Left colon (tissue), 2 donors: ENCODE results near the gene RFPL4AL1. TPM values are rescaled to one million over a fixed set of nuclear protein-coding genes. Genes with fewer than 3 reads are reported as not detected.
A peak's percentile ranks its signal among the peaks of the same experiment; 100 is the strongest.
"Not testable (repeated sequence)": the region's sequence is repeated elsewhere in the genome, so short reads cannot be mapped to it uniquely, and the experiment has no call there.

Source experiments
- ATAC-seq: fragments of 200-7000 bp; cut with Tn5 transposase; one replicate; pipeline ENCODE4 v1.9.1; 2020; ENCODE audit warnings: mild to moderate bottlenecking, moderate library complexity
- DNase-seq, 2 donors: peaks; one replicate each; pipeline ENCODE4 v3.0.0-alpha.2; 2020
- intact Hi-C, 2 donors: fragments of 100-400 bp; cut with DNase I in 1 of 2; cut with micrococcal nuclease in 1 of 2; formaldehyde crosslinking; loops; one replicate each; pipeline versions ENCODE4 v1.11.2 to v1.14.0; 2022; cut with DNase I, micrococcal nuclease
- long read RNA-seq: library from polyadenylated mRNA; unstranded; transcript quantifications from one replicate; pipeline ENCODE4 v2.0.0, GENCODE V29; 2021
- total RNA-seq, 2 donors: library from RNA; stranded (reverse); fragmentation: NEBNext Ultra II Directional; extraction: Animal tissue kit (Norgen Biotek cat#: 25700); gene quantifications; one replicate each; pipeline ENCODE4 v1.2.1, GENCODE V29; 2021
- donor health status: DM: no; HTN: no; CAD: no.
- donor health status: DM: yes; HTN: yes; CAD: no.

Gene RFPL4AL1
- total RNA-seq: not detected
- long read RNA-seq: 0 reads

DNA sequence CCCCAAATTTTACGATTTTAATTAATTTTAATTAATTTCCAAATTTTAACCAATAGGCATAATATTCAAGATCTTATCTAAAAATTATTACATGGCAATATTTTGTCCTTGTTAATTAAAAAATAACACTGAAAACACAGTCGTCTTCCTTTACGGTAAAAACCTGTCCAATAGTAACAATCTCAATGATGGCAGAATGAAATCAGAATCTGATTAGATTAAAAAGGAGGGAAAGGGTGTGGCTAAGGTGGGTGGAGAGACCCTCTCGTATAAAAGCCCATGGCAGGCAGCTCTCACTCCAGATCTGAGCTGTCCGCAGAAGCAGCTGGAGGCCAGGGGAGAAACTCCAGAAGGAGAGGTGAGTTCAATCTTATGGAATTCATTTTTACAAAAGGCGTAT lies at the start of gene RFPL4AL1:
Gene RFPL4AL1, plus strand, starts transcription at position 301 of the 400 bp plus-strand sequence. CDS start 2,687 bp downstream, outside the sequence.
- intact Hi-C loops, DNase-seq, ATAC-seq: not testable (repeated sequence)

DNA sequence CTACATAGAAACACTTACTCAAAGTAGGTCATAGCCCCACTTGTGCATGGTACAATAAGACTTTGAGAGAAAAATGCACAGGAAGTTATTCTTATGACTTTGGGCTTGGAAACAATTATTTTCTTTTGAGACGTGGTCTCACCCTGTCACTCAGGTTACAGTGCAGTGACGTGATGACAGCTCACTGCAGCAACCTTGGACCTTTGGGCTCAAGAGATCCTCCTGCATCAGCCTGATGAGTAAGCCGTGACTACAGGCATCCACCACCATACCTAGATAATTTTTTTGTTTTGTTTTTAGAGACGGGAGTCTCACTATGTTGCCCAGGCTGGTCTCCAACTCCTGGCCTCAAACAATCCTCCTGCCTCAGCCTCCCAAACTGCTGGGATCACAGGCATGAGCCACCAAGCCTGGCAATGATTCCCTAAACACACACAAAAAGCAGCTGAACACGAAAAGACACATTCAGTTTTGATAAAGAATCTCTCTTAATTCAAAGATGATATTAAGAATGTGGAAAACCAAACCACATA lies 48.6 kb upstream of the RFPL4AL1 start:
- intact Hi-C loops: no loop called here
- ATAC-seq (no peak), DNase-seq (no peak)

DNA sequence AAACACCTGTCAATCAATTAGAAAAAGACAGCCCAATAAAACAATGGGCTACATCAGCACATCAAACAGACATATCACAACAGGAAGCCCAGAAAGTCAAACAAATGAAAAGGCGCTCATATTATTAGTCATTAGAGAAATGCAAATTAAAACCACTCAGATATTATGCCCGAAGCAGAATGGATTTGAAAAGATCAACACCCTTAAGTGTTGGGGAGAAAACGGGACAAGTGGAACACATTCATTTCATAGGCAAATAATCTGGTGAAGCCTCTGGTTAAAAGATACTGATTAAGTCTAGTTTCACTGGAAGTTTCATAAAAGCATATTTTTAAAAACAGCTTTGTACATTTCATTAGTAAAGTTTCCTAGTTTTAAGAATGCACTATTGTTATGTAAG lies 48.1 kb upstream of the RFPL4AL1 start:
- DNase-seq (no peak), ATAC-seq (no peak)
- intact Hi-C loops: no loop called here

GRCh38 chr19:55723491-55723890 lies 45.4 kb upstream of the RFPL4AL1 start:
- ATAC-seq (no peak), DNase-seq (no peak)
- intact Hi-C loops: no loop called here

GRCh38 chr19:55730378-55730777 lies 38.5 kb upstream of the RFPL4AL1 start:
- intact Hi-C loops, ATAC-seq: not testable (repeated sequence)

GRCh38 chr19:55738302-55738701 lies 30.6 kb upstream of the RFPL4AL1 start, which contains the start of gene NLRP9:
Gene NLRP9 (minus strand): TSS chr19:55738402. CDS start chr19:55738374, 28 bp downstream.
- no peak for ATAC-seq
- intact Hi-C loops: no loop called here
- DNase-seq: no peak

More at GRCh38 chr19:55730378-55730777, 38.5 kb upstream of the RFPL4AL1 start:
- not testable (repeated sequence) for DNase-seq

DNA sequence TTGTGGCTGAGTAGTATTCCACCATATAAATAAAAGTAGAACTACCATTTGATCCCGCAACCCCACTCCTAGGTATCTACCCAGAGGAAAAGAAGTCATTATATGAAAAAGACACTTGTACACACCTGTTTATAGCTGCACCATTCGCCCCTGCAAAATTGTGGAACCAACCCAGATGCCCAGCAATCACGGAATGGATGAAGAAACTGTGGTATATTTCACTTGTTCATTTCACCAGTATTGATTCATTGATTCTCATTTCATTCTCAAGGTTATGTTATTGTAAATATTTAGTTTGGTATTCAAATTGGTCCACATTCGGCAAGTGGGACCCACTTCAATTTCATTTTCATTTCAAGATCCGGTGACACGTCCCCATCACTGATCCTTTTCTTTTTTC lies 18.2 kb upstream of the RFPL4AL1 start:
- no peak for DNase-seq
- ATAC-seq: no peak
- intact Hi-C loops: no loop called here

GRCh38 chr19:55753401-55753800 lies 15.5 kb upstream of the RFPL4AL1 start:
- intact Hi-C loops: no loop called here
- ATAC-seq (peak; percentile 99), DNase-seq (peak; percentile 20 to 63)

DNA sequence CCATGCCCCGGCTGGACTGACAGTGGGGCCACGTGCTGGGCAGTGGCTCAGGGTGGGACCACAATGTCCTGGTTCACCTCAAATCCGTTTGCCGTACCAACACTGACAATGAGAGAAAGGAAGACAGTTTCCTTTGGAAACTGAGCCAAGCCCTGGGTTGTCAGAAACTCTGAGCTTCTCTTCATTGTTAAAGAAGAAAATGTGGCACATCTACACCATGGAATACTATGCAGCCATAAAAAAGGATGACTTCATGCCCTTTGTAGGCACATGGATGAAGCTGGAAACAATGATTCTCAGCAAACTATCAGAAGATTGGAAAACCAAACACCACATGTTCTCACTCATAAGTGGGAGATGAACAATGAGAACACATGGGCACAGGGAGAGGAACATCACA lies 12.1 kb upstream of the RFPL4AL1 start:
- DNase-seq, ATAC-seq, intact Hi-C loops: not testable (repeated sequence)

- intact Hi-C loops, ATAC-seq, DNase-seq: not testable (repeated sequence)
Observed at GRCh38 chr19:55758797-55759196, 10.1 kb upstream of the RFPL4AL1 start, which contains the start of gene RFPL4A. Gene RFPL4A (plus strand): TSS chr19:55759097. CDS start chr19:55761801, 2,704 bp downstream.

DNA sequence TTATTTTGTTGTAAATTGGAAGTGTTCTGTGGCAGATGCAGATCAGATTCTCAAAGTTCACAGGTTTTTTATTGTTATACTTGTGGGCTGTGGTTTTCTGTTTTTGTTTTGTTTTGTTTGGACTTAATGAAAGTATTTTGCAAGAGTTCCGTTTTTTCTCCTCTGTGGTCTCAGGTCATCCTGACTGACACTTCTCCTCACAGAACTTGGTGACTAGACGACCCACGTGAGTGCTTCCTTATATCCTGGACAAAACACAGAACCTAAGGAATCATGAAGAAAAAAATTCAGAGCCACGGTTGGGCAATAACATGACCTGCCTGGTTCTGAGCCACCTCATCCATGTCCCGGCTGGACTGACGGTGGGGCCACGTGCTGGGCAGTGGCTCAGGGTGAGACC lies 2.5 kb upstream of the RFPL4AL1 start:
- intact Hi-C loops: no loop called here
- no peak for DNase-seq
- ATAC-seq: no peak

- intact Hi-C loops, DNase-seq: not testable (repeated sequence)
- ATAC-seq: peak; percentile 50
Observed at GRCh38 chr19:55769632-55770031, 714 bp downstream of the RFPL4AL1 start.

DNA sequence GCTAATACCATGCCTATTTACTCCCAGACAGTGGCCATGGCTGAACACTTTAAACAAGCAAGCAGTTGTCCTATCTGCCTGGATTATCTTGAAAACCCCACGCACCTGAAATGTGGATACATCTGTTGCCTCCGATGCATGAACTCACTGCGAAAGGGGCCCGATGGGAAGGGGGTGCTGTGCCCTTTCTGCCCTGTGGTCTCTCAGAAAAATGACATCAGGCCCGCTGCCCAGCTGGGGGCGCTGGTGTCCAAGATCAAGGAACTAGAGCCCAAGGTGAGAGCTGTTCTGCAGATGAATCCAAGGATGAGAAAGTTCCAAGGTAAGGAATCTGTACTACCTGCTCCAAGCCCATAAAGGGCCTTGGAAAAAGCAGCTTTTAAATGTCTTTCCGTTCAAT lies 8.6 kb downstream of the RFPL4AL1 start:
- intact Hi-C loops: no loop called here
- ATAC-seq (no peak), DNase-seq (peak in 1 of 2 donors; percentile 16)

- intact Hi-C loops: no loop called here
- no peak for DNase-seq
- ATAC-seq: no peak
Observed at GRCh38 chr19:55778331-55778730, 9.4 kb downstream of the RFPL4AL1 start.

DNA sequence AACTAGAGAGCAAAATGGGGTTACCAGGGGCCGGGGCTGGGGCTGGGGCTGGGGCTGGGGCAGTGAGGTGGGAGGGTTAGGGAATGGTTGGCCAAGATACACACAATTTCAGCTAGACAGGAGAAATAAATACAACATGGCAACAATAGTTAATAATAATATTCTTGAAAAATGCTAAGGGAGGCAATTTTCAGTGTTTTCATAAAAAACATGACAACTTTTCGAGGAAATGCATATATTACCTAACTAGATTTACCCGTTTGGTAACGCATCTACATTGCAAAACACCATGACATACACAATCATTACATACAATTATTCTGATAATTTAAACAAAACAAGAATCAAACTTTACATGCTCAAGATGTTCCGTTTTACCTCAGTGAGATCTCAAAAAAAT lies 12.2 kb downstream of the RFPL4AL1 start:
- intact Hi-C loops: no loop called here
- DNase-seq (no peak), ATAC-seq (no peak)

DNA sequence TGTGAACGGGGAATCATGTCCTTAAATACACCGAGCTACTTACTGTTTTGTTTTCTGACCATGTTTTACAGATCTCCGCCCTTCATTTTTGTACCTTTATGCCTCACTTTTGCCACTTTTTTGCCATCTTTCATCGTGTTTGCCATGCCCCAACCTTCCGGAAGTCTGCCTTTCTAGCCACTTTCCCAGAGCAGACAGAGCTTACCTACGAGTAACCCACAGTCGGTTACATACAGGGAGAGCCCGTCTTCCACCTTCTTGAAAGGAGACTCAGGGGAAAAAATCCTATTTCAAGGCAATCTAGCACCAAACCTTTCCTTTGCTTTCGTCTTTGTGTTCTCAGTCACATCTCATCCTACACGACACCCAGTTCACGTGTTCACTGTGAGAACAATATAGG lies 26.1 kb downstream of the RFPL4AL1 start:
- intact Hi-C loops: no loop called here
- no peak for DNase-seq
- no peak for ATAC-seq

DNA sequence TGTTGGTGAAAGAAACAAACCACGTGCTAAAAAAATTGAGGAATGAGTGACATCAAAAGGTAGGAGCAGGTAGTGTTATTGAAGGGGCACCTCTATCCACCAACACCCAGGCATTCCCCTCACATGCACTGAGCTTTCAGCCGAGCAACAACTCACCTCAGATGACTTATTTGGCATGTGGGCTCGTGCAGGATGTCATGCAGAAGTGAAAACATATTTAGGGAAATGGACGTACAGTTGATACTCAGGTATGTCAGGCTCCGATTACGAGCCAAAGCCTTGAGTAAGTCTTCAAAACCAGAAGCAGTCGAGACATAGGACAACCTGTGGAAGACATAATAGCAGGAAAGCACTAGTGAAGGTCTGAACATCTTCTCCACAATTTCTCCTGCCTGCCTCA lies 32.5 kb downstream of the RFPL4AL1 start:
- no peak for ATAC-seq
- intact Hi-C loops: no loop called here
- DNase-seq: no peak

- DNase-seq: no peak
- ATAC-seq: no peak
- intact Hi-C loops: no loop called here
Observed at GRCh38 chr19:55802281-55802680, 33.4 kb downstream of the RFPL4AL1 start.

DNA sequence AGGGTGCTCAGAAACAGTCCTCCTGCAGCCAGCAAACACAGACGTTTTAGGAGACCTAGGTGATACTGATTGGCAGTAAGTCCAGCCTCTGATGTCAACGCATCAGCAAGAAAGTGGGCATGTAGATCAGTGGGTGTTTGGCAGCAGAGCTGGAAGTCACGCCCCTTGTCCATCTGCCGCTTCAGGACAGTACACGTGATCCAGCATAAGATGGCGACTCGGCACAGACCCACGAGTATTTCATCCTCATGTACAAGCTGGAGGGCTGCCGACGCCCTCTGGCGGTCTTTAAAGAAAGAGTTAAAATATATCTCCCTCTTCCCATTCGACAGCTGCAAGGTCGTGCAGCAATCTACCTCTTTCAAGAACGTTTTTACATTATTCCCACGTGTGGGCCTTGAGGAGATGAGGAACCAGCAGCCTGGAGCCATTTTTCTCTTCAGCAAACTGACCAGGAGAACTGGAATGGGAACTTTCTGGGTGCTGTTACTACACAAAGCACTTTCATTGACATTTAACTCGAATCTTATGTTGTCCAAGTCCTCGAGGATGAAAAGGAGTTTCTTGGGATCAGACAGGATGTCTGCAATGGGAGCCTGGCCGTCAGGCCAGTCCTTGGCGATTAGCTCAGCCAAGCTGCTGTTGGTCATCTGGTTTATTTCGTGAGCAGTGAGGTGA lies 40.6 kb downstream of the RFPL4AL1 start:
- intact Hi-C loops: no loop called here

GRCh38 chr19:55811340-55811739 lies 42.4 kb downstream of the RFPL4AL1 start:
- no peak for DNase-seq
- intact Hi-C loops: no loop called here
- no peak for ATAC-seq

More for the DNA sequence above, 40.6 kb downstream of the RFPL4AL1 start:
- DNase-seq: peak; percentile 73 to 75
- ATAC-seq: peak; percentile 99
